Ammon's horn (tissue), 1 donor: Measurements from ENCODE around the gene YPEL4.

Experiments
- DNase-seq: peaks from one replicate; pipeline ENCODE4 v3.0.0-alpha.2; 2016; ENCODE audit warnings: low spot score

The YPEL4 gene

DNA sequence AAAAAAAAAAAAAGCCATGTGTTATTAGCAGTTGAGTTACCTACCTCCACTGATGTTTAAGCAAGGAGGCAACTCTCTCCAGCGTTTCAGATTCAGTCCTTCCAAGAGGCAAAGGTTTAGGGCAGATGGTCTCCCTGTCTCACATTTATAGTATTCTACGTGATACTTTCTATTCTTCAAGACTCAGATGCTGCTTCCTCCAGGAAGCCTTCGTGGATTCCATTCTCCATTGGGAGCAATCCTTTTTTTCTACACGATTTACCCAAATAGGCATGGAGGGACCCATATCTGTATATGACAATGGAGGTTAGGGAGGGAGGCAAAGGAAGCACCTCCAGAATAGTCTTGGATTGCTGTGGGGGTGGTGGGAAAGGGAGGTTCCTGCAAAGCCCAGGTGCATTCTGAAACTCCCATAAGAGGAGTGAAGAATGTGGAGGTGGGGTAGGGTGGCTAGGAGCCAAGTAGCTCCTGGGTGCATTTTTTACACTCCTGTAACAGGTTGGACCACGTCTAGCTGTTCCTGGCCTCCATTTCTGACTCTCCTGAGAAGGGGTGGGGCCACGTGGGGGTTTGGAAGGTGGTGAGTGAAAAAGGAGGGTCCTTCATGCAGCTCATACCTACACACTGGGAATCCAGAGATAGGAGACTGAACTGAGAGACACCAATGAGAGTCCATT is 16.2 kb downstream of the YPEL4 start:
- no peak for DNase-seq

DNA sequence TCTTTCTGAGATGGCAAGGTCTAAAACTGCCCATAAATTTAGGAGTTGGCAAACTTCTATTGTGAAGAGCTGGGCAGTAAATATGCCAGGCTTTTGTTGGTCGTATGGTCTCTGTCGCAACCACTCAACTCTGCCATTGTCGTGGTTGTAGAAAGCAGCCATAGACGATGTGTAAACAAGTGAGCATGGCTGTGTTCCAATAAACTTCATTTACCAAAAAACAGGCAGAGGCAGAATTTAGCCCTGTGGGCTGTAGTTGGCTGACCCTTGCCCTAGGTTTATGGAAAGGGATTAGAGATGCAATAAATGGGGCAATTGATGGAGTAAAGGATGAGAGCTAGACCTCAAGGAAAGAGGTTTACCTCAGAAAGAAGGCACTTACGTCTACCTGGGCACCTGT is 17.6 kb downstream of the YPEL4 start:
- no peak for DNase-seq

DNA sequence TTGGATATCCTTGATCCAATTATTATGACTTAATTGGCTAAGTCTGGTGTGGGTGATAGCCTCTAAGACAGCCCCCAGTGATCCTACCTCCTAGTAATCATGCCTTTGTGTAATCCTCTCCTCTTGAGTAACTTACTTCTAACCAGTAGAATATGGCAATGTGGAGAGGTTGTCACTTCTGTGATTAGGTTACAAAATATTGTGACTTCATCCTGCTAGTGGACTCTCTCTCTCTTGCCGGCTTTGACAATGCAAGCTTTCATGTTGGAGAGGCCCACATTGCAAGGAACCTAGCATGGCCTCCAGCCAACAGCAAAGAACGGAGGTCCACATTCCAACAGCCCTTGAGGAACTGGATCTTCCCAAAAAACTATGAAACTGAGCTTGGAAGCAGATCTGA is 19.5 kb downstream of the YPEL4 start:
- DNase-seq: no peak

DNA sequence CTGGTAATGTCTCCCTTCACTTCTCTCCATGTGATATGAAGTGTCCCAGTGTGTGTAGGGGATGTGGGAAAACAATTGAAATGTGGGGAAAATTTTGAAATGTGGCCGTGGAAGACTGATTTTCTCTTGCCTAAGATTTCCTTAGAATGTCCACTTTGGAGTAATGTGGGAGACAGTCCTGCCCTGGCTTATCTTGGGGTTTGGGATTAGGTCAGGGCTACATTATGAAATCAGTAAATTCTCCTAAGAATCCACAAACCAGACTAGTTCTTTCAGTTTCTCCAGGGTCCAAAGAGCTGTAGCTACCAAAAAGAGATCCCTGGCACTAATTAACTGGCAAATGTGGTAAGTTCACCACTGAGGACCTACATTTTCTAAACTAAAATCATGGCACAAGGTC is 22.8 kb downstream of the YPEL4 start:
- DNase-seq: no peak

- DNase-seq: no peak
Measured at GRCh38 chr11:57624864-57625263, 24.8 kb downstream of the YPEL4 start.

- DNase-seq: no peak
Measured at GRCh38 chr11:57622263-57622662, 27.4 kb downstream of the YPEL4 start.

- no peak for DNase-seq
Measured at GRCh38 chr11:57620467-57620866, 29.2 kb downstream of the YPEL4 start.

GRCh38 chr11:57619331-57619730 is 30.4 kb downstream of the YPEL4 start:
- no peak for DNase-seq

DNA sequence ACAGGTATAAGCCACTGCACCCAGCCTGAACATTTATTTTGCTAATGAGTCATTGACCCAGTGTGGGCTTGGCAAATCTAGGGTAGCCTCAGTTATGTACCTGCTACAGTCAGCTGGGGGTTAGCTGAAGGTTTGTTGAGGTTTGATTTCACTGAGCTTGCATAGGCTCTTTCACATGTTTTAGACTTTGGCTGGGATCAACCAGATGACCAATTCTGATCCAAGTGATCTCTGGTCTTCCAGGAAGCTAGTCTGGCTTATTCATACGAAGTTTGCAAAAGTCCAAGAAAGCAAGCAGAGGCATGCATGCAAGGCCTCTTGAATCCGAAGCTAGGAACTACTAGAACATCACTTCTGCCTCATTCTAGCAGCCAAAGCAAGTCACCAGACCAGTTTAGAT is 31.3 kb downstream of the YPEL4 start:
- DNase-seq: no peak

- no peak for DNase-seq
Measured at GRCh38 chr11:57616595-57616994, 33.1 kb downstream of the YPEL4 start.

- DNase-seq: no peak
Measured at GRCh38 chr11:57615308-57615707, 34.4 kb downstream of the YPEL4 start.

DNA sequence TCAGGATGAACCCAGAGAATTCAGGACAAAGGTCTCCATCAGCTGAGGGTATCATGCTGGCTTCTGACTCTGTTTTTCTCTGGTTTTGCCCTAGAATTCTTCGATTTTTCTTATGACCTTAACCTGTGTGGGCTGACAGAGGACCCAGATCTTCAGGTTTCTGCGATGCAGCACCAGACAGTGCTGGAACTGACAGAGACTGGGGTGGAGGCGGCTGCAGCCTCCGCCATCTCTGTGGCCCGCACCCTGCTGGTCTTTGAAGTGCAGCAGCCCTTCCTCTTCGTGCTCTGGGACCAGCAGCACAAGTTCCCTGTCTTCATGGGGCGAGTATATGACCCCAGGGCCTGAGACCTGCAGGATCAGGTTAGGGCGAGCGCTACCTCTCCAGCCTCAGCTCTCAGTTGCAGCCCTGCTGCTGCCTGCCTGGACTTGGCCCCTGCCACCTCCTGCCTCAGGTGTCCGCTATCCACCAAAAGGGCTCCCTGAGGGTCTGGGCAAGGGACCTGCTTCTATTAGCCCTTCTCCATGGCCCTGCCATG is 35.4 kb downstream of the YPEL4 start:
- no peak for DNase-seq

DNA sequence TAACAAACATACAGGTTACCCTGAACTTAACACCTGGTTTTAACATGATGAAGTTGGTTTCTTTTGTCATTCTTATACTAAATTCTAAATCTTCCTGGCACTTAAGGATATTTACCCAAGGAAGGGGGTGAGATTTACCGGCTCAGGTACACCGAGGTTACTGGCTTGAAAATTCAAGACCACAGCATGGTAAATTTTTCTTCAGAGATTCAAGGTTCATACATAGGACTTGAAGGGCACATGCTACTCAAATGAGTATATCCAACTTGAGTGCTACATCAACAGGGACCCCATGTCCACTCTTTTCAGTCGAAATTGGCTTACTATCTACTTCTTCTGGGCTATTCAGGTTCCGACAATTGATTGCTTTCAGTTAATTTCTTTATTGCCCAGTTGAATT is 39.5 kb downstream of the YPEL4 start:
- DNase-seq: no peak

GRCh38 chr11:57605028-57605420 is 44.7 kb downstream of the YPEL4 start:
- no peak for DNase-seq

DNA sequence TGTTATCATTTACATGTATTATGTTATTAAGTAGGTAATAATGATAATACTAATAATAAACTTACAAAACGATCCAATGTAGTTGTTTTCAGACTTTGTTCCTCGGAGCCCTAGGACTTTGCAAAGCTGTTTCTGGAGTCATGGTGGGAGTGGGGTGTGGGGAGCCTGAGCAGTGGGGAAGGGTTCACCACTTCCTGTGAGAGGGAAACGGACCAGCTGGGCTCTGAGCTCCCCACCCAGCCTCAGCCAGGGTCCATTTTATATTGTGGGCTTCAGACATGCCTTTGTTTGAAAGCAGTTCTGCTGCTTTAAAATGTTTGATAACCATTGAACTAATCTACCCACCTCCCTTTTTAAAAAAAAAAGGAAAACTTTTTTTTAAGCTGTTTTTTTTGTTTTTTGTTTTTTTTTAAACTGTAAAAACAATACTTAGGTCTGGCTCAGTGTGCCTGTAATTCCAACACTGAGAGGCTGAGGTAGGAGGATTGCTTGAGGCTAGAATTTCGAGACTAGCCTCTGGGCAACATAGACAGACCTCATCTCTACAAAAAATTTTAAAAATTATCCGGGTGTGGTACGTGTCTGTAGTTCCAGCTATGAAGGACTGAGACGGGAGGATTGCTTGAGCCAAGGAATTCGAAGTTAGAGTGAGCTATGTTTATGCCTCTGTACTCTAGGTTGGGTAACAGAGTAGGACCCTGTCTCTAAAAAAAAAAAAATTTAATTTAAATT is 45.2 kb downstream of the YPEL4 start:
- DNase-seq: no peak

- no peak for DNase-seq
Measured at GRCh38 chr11:57601297-57601696, 48.4 kb downstream of the YPEL4 start.

DNA sequence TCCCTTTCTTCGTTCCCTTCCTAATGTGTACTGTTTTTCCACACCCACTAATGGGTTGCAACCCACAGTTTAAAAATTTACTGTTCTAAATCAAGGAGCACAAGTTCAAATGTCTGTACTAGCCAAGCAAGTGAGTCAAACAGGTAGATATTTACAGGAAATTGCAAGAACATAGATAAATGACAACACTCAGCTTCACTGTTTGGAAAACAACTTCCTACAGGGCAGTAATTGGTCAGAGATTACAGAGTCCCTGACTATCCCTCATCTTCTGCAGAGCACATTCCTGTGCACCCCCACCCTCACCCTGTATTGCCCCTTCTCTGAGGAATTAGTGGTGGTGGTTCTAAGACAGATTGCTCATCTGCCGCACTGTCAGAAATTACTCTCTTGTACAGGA is 50.3 kb downstream of the YPEL4 start:
- no peak for DNase-seq

GRCh38 chr11:57598831-57599155 is 50.9 kb downstream of the YPEL4 start:
- DNase-seq: no peak

GRCh38 chr11:57597916-57598830 is 51.5 kb downstream of the YPEL4 start:
- peak; percentile 59 for DNase-seq

DNA sequence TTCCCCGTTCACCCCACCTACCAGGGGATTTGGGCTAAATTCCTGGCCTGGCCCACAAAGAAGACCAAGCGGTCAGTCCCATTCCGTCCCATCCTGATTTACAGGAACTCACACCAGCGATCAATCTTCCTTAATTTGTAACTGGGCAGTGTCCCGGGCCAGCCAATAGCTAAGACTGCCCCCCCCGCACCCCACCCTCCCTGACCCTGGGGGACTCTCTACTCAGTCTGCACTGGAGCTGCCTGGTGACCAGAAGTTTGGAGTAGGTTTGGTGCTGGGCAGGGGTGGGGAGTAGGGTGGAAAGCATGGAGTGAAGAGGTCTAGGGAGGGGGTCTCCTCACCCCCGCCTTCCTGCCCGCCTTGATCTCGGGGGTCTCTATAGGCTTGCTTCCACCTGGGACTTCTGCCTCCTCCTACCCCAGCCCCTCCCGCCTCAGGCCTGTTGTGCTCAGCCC is 52.2 kb downstream of the YPEL4 start, which contains the start of gene SERPING1:
Gene SERPING1 (plus strand): TSS at position 225 of the 455 bp plus-strand sequence. CDS start 586 bp downstream, outside the sequence.
- peak; percentile 22 for DNase-seq

DNA sequence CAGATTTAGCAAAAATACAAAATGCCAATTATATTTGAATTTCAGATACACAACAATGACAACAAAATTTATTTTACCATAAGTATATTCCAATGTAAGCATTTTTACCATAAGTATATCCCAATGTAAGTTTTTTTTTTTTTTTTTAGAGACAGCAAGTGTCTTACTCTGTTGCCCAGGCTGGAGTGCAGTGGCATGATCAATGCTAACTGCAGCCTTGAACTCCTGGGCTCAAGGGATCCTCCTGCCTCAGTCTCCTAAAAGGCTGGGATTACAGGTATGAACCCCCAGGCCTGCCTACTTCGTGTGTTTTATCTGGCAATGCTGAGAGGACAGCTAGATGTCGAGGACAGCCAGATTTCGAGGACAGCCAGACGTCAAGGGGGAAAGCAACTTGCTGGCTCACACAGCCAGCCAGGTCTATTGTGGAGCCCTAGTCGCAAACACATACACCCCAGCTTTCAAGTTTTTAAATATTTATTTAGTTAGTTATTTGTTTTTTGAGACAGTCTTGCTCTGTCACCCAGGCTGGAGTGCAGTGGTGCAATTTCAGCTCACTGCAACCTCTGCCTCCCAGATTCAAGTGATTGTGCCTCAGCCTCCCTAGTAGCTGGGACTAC is 53.3 kb downstream of the YPEL4 start:
- DNase-seq: no peak
